Measurements from ENCODE around the gene MBD6.
A peak's percentile ranks its signal among the peaks of the same experiment; 100 is the strongest.
"Not testable (repeated sequence)": the region's sequence is repeated elsewhere in the genome, so short reads cannot be mapped to it uniquely, and the experiment has no call there.

The MBD6 gene

DNA sequence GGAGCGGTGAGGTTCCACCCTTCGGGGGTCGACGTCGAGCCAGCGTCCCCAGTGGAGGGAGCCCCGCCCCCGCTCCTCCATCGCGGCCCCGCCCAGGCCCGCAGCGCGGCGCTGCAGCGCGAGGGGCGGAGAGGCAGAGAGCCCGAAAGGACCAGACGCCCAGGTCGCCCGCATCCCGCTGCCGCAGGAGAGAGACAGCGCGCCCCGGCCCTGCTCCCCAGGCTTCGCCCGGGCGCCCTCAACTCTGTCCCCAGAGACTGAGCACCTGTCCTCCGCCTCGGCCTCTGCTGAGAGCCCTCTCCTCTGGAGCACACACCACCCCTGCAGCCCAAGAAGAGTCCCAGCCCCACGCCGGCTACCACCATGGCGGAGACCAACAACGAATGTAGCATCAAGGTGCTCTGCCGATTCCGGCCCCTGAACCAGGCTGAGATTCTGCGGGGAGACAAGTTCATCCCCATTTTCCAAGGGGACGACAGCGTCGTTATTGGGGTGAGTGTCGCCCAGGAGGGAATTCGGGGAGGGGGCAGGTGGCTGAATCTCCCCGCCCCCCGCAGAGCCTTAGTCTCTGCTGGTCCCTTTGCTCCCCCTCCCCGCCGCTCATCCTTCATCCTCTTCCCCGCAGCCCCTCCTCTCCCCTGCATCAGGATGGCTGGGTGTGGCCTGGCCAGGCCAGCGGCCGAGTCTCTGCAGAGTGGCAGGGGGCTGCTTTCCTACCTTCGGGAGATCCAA lies 27.5 kb downstream of the MBD6 start, which contains the start of gene KIF5A:
KIF5A (plus strand) TSS at position 136 of the 732 bp plus-strand sequence; CDS start at position 364, 228 bp downstream.
- DNase-seq = peak; percentile 31

GRCh38 chr12:57550641-57551549 lies 28.3 kb downstream of the MBD6 start:
- DNase-seq = no peak

GRCh38 chr12:57551637-57552305 lies 29.1 kb downstream of the MBD6 start:
- no peak for DNase-seq

DNA sequence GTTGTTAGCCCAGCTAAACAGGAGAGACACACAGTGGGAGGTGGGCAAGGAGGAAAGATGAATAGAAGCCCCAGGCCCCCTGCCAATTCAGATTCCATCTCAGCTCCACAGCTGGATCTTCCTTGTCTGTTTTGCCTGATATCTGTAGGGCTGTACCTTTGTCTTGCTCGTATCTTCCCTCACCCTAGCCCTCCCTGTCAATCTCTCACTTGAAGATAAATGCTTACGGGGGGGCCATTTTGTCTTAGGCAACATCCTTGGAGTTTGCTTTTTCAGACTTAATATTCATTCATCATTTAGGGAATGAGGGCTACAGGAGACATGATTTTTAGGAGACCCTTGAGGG lies 29.7 kb downstream of the MBD6 start:
- no peak for DNase-seq

DNA sequence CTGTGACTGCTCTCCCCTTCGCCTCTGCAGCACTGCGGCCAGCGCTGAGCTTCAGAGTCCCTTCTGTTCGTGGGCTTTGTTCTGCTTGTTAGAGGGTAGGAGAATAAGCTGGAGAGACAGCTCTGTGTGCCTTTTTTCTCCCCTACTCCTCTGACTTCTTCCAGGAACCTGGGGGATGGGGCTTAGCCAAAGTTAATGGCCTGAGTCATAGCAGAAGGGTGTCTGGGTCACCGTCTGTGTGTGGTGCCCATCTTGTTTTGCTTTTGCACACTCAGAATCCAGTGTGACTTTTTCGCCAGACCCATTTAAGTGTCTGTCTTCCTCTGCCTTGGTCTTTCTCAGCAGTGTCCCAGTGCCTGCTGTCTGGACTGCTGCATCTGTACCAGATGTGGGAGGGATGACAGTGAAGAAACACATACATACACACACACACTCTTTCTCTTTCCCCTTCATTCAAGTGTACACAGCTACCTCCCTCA lies 30.2 kb downstream of the MBD6 start:
- no peak for DNase-seq

DNA sequence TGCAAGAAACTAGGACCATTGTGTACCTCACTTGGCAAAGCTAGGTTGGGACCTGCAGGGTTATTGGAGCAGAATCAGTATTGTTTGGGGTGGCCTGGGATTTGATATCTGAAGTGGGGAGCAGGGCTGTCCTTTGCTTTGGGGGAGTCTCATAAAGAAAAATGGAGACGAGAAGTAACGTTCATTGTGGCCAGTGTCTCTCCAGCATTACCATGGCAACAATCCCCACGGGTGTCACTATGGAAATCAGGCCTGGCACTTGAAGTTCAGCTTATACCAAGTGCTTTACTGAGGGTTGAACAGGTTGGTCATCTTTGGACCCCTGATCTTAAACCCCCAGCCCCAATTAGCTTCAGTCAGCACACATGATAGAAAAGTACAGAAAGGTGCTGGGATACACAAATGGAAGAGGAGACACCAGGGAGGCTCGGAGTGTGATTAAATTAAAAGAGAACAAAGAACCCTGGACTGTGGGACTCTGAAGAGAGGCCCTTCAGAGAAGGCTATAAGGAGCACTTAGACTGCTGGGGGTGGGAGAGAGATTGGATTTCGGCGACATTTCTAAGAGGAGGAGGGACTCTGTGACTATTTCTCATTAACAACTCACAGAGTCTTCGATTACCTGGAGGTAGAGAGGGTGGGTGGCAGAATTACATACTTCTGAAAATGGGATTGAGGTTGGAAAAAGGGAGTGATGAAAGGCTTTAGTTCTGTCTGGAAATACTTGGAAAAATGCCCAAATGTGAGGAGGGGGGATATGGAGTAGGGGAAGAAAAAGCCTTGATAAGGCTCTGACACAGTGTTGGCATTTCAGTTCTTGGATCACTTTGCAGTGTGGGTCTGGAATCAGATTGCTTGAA lies 30.9 kb downstream of the MBD6 start:
- DNase-seq = no peak

DNA sequence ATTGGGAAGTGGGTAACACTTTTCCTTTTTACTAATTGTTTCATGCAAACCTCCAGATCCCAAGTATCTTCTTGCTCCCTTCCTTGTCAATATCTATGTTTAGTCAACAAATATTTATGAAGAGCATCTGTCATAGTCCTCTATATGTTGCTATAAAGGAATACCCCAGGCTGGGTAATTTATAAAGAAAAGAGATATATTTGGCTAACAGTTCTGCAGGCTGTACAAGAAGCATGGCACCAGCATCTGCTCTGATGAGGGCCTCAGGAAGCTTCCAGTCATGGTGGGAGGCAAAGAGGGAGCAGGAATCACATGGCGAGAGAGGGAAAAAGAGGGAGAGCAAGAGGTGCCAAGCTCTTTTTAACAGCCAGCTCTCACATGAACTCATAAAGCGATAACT lies 31.8 kb downstream of the MBD6 start:
- DNase-seq = no peak

- no peak for DNase-seq
These were observed 32.3 kb downstream of the MBD6 start for GRCh38 chr12:57554897-57555296.

- no peak for DNase-seq
These were observed 36.2 kb downstream of the MBD6 start for GRCh38 chr12:57558864-57559263.

DNA sequence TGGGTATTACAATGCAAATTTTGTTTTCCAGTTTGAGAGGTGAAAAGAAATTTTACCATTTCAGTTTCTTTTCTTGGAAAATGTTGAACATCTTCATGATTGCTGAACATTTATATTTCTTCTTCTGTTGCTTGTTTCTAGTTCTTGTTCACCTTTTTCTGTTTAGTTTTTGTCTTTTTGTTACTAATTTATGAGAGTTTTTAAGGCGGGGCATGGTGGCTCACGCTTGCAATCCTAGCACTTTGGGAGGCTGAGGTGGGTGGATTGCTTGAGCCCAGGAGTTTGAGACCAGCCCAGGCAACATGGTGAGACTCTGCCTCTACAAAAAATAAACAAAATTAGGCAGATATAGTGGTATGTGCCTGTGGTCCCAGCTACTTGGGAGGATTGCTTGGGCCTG lies 37.9 kb downstream of the MBD6 start:
- DNase-seq = no peak

DNA sequence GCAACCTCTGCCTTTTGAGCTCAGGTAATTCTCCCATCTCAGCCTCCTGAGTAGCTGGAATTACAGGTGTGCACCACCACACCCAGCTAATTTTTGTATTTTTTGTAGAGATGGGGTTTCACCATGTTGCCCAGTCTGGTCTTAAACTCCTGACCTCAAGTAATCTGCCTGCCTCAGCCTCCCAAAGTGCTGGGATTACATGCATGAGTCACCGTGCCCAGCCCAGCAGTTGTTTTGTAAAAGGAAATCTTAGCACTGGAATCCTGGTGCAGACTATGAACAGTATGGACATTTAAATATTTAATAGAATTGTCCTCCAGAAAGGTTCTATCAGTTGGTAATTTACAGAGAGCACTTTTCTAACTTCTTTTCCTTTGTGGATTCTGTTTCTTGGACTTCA lies 38.5 kb downstream of the MBD6 start:
- not testable (repeated sequence) for DNase-seq

- DNase-seq = no peak
These were observed 40.7 kb downstream of the MBD6 start for GRCh38 chr12:57563358-57563757.

GRCh38 chr12:57564178-57564740 lies 41.6 kb downstream of the MBD6 start:
- DNase-seq = no peak

DNA sequence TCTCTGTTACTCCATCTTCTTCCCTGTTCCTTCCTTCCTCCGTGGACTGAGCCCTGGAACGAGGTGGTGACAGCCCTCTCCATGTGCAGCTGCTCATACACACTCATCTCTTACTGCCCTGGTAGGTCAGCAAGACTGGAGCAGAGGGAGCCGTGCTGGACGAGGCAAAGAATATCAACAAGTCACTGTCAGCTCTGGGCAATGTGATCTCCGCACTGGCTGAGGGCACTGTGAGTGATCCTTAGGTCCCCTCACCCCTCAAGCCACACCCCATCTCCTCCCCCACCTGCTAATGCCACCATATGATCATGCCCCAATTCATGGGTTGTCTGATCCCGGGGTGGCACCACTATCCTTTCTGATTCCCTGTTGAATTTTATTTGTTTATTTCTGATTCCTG lies 46.2 kb downstream of the MBD6 start:
- no peak for DNase-seq

DNA sequence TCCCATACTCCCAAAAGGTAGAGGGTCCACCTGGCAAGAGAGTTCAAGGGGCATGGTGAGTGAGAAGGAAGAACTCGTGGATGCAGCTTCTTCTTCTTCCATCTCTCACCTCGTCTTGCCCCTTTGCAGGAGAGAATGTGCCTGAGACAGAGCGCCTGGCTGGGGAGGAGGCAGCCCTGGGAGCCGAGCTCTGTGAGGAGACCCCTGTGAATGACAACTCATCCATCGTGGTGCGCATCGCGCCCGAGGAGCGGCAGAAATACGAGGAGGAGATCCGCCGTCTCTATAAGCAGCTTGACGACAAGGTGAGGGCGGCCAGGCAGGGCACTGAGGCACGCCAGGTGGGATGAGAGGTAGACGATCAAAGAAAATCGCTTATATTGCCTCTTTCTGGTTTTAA lies 47.2 kb downstream of the MBD6 start:
- no peak for DNase-seq

- DNase-seq = not testable (repeated sequence)
These were observed 47.8 kb downstream of the MBD6 start for GRCh38 chr12:57570438-57570837.

DNA sequence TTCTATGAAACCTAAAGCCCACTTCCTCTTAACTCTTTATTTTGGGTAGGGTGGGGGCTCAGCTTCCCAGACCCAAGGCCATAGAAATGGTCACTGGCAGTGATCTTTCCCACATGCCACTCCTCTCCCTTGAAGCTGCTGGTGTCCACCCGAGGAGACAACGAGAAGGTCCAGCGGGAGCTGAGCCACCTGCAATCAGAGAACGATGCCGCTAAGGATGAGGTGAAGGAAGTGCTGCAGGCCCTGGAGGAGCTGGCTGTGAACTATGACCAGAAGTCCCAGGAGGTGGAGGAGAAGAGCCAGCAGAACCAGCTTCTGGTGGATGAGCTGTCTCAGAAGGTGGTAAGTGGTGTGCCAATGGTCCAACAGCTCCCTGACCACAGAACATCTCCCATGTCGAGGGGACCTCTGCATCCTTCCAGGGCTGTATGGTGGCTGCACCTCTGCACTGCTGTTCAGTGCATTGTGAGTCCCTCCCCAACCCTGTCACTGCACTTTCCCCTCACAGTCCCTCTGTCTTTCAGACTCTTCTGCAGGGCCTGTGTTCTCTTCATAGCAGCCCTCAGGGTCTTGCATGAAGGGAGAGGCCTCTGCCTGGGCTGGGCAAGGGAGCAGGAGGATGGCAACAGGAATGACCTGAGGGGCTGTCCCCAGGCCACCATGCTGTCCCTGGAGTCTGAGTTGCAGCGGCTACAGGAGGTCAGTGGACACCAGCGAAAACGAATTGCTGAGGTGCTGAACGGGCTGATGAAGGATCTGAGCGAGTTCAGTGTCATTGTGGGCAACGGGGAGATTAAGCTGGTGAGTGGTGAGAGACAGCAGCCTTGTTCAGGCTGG lies 49.5 kb downstream of the MBD6 start:
- DNase-seq = no peak

- DNase-seq = no peak
These were observed 52.2 kb downstream of the MBD6 start for GRCh38 chr12:57574795-57575194.

DNA sequence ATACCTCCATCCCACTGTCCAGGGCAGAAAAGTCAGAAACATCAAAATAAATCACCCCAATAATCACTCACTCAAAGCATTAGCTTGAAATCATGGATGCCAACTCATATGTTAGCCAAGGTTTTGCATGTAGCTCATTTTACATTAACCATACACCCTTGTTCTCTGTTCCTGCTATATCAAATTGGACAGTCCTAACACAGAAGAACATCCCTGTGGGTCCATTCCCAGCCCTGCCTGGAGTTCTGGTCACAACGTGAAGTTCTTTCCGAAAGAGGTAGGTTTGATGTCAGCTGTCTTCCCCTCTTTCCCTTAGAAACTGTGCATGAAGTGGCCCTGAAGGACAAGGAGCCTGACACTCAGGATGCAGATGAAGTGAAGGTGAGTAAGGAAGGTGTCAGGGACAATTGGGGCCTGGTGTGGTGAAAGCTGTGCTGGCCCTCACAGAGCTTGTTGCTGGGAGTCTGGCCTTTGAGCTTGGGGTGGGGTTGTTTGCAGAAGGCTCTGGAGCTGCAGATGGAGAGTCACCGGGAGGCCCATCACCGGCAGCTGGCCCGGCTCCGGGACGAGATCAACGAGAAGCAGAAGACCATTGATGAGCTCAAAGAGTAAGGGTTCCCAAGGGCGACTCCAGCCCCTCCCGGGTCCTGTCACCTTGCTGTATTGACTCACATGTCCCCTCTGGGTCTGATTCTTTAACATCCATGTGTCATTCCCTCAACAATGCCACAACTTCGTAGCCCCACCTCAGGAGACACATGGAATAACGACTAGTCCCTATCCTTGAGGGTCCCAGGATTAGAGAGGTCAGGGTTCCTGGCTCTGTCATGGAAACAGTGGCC lies 53.4 kb downstream of the MBD6 start:
- DNase-seq = no peak

DNA sequence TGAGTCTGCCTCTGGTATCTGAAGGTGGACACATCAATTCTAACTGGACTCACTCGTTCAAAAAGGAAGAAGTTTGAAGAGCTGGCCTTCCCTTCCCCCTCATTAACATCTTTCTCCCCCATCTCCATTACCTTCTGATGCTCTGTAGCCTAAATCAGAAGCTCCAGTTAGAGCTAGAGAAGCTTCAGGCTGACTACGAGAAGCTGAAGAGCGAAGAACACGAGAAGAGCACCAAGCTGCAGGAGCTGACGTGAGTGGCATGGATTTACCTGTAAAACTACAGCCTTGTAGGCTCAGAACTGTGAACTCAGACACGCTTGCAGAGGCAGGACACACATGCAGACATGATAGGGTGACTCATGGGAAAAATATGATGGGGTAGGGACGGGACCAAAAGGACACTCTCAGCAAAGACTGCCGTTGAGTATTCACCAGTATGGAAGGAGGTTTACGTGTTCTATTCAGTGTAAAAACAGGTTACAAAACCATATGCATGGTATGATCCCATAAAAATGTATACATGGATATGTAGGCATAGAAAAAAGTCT lies 54.1 kb downstream of the MBD6 start:
- no peak for DNase-seq

Measured in NCI-H1105 treated with DMSO at 0.1 percent for 48 hours (cell line).